ENCODE measurements around the gene RALGPS1. TPM values are rescaled to one million over a fixed set of nuclear protein-coding genes. Genes with fewer than 3 reads are reported as not detected.

The RALGPS1 gene
- total RNA-seq, 4 donors from 2014 or later: 3.3 to 9.8 (median 6.7) TPM

GRCh38 chr9:127078336-127078735 lies 163.8 kb downstream of the RALGPS1 start:
- H3K9me3 ChIP-seq: no peaks in the 10 kb centered on the region
- no peak overlapping the region for H3K4me3 ChIP-seq
- H3K36me3 ChIP-seq: no peaks in the 10 kb centered on the region
- TF ChIP-seq EP300 (IDR thresholded peaks at IDR 0.05) (no peak), POLR2A (IDR thresholded peaks at IDR 0.05) (no peak), CTCF (IDR thresholded peaks at IDR 0.05) (no peak)
- WGBS, 2 donors: 89 to 95% methylated on average over 6 of the region's 6 CpGs
- no peak for DNase-seq (ENCODE audit: low spot score in 2 of 2)
- no peaks in the 10 kb centered on the region for H3K27me3 ChIP-seq
- H3K27ac ChIP-seq: no peak overlapping the region
- H3K4me1 ChIP-seq: peaks cover 0 to 38% (median 13%) of the 10 kb centered on the region in 4 donors

- Histone ChIP-seq H3K27ac (no peak overlapping the region), H3K27me3 (no peaks in the 10 kb centered on the region), H3K4me3 (no peak overlapping the region), H3K9me3 (no peaks in the 10 kb centered on the region), H3K4me1 (peaks cover 0 to 37% (median 13%) of the 10 kb centered on the region in 4 donors), H3K36me3 (no peaks in the 10 kb centered on the region)
- DNase-seq (ENCODE audit: low spot score in 2 of 2): no peak
- TF ChIP-seq EP300 (IDR thresholded peaks at IDR 0.05) (no peak), CTCF (IDR thresholded peaks at IDR 0.05) (no peak), POLR2A (IDR thresholded peaks at IDR 0.05) (no peak)
- 96 to 100% methylated on average over 1 of the region's 1 CpG for WGBS, 2 donors
Observed at GRCh38 chr9:127078988-127079387, 164.4 kb downstream of the RALGPS1 start.

- H3K36me3 ChIP-seq: no peaks in the 10 kb centered on the region
- no peak for TF ChIP-seq CTCF (IDR thresholded peaks at IDR 0.05)
- no peak for TF ChIP-seq EP300 (IDR thresholded peaks at IDR 0.05)
- TF ChIP-seq POLR2A (IDR thresholded peaks at IDR 0.05): no peak
- DNase-seq (ENCODE audit: low spot score in 2 of 2): no peak
- H3K4me3 ChIP-seq: no peak overlapping the region
- WGBS, 2 donors: 91% methylated on average over 8 of the region's 8 CpGs
- H3K4me1 ChIP-seq: peaks cover 0 to 31% (median 10%) of the 10 kb centered on the region in 4 donors
- no peak overlapping the region for H3K27ac ChIP-seq
- no peaks in the 10 kb centered on the region for H3K27me3 ChIP-seq
- H3K9me3 ChIP-seq: no peaks in the 10 kb centered on the region
Observed at GRCh38 chr9:127079446-127080140, 165.0 kb downstream of the RALGPS1 start.

GRCh38 chr9:127081250-127082185 lies 166.9 kb downstream of the RALGPS1 start:
- H3K9me3 ChIP-seq: no peaks in the 10 kb centered on the region
- H3K4me1 ChIP-seq: peaks cover 0 to 14% (median 0%) of the 10 kb centered on the region in 4 donors
- no peak for TF ChIP-seq EP300 (IDR thresholded peaks at IDR 0.05)
- TF ChIP-seq CTCF (IDR thresholded peaks at IDR 0.05): no peak
- TF ChIP-seq POLR2A (IDR thresholded peaks at IDR 0.05): no peak
- no peak overlapping the region for H3K4me3 ChIP-seq
- no peak for DNase-seq (ENCODE audit: low spot score in 2 of 2)
- H3K27ac ChIP-seq: no peak overlapping the region
- 84 to 91% methylated on average over 8 of the region's 8 CpGs for WGBS, 2 donors
- H3K27me3 ChIP-seq: no peaks in the 10 kb centered on the region
- H3K36me3 ChIP-seq: peaks cover 0 to 2% (median 0%) of the 10 kb centered on the region in 3 donors

All from tibial nerve (tissue), 4 donors.